GM21447 (cell line): ENCODE data around the gene SLC49A4.

Source experiments
- ATAC-seq: cut with Tn5 transposase; IDR thresholded peaks from one replicate; pipeline ENCODE4 v1.9.1; 2021; ENCODE audit not compliant: unreplicated experiment

SLC49A4 gene

GRCh38 chr3:122784436-122784835 lies 10.4 kb upstream of the SLC49A4 start:
- no peak for ATAC-seq

- ATAC-seq, result no peak
Observed at GRCh38 chr3:122785231-122785630, 9.6 kb upstream of the SLC49A4 start.

DNA sequence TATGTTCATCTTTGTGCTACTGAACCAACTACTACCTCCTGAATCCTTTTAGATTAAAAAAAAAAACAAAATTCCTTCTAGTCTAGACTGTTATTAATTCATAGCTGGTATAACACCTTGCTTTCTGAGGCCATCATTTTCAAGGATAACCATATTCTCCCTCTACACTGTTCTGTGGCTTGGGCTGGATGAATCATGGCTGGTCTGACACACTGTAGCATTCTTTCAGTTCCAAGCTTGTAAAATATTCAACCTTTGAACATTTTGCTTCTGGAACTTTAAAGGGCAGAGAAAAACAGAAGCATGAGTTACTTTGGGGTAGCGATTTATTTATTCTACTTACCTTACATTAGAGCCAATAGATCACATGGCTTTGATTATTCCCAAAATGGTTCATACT lies 8.8 kb upstream of the SLC49A4 start:
- no peak for ATAC-seq

DNA sequence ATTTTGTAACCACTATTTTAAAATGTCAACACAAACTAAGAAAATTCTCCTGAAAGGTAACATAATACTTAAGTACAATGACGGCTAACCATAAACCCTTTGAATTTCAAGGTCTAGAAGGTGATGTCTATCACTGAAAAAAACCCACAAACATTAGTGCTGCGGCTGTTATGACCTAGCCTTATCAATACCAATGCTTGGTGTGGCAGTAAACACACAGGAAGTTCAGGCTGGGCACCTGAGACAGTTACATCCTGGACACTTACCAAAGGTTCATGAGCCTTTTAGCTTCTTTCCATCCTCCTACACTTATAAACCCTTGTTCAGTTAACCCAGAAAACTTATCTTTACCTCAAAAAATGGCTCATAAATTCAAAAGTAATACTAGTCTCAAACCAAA lies 7.0 kb upstream of the SLC49A4 start:
- no peak for ATAC-seq

DNA sequence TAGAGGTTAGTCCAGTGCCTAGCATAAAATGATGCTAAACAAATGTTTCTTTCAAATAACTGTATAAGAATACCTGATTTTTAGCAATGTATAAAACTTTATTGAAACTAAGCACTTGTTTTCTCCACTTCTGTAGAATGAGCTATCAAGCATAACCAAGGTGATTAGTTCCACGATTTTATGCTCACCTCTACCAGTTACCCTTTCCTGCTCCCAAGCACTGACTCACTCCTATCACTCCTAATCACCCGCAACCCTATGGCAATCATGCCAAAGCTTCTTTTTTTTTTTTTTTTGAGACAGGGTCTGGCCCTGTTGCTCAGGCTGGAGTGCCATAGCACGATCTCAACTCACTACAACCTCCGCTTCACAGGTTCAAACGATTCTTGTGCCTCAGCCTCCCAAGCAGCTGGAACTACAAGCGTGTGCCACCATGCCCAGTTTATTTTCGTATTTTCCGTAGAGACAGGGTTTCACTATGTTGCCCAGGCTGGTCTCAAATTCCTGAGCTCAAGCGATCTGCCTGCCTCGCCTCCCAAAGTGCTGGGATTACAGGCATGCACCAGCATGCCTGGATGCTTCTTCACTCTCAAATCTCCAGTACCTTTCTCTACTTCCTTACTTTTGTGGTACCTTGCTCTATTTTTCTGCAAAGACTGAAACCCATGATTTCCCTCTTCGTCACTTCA lies 5.1 kb upstream of the SLC49A4 start:
- ATAC-seq, result no peak

DNA sequence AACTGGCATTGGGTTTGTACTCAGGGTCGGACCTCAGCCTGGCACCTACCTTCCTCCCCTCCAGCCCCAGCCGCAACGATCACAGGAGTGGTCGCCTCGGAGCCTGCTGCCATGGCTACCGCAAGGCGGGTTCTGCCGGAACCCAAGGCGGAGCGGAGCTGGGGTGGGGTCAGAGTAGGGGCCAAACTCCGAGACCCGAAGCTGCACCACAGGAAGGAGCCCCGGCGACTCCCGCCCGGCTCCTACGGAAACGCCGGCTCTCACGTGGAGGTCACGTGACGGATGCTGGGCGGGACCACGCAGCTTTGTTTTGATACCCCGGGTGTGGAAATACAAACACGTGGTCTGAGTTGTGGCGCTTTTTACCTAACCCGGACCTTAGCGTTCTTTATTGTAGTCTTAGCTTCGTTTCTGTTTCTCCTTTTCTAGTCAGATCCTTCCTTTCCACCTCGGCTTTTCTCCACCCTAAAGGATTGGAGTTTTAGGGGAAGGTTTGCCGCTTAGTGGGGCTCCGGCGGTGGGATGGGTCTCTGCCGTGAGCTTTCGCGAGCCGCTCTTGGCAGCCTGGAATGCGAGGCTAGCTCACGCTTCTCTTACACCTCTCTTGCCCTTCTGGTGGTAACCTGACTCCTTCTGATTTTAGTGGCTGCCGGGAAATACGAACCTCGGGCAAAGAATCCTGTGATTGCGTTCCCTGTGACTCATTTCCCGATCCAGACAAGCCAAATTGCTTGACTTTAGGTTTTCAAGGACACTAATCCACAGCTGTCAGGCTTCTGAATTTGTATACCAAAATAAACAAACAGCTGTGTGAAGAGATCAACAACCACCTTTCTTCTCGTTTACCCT lies 1.1 kb upstream of the SLC49A4 start, which contains the start of gene HSPBAP1:
HSPBAP1 (minus strand) TSS at position 264 of the 849 bp plus-strand sequence; CDS start at position 113, 151 bp downstream.
- peak; percentile 60 for ATAC-seq

GRCh38 chr3:122794483-122794778 lies 438 bp upstream of the SLC49A4 start:
- no peak for ATAC-seq

GRCh38 chr3:122795674-122796195 lies 866 bp downstream of the SLC49A4 start:
- no peak for ATAC-seq

DNA sequence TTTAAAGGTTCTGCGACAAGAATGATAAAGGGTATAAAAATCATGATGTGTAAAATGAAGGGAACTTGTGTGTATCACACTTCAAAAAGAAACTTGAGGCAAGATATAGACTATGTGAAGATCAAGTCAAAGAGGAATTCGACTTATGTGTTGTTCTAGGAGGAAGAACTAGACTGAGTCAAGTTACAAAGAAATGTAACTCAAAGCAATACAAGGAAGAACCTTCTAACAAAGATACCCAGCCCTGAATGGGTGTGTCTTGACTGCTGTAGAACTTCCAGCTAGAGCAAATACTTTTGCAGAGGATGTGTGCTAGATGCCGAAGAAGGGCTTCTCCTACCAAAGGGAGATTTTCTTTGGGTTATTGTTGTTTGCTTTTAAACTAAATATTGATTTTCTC lies 2.4 kb downstream of the SLC49A4 start:
- ATAC-seq, result no peak

- no peak for ATAC-seq
Observed at GRCh38 chr3:122799322-122799721, 4.5 kb downstream of the SLC49A4 start.

DNA sequence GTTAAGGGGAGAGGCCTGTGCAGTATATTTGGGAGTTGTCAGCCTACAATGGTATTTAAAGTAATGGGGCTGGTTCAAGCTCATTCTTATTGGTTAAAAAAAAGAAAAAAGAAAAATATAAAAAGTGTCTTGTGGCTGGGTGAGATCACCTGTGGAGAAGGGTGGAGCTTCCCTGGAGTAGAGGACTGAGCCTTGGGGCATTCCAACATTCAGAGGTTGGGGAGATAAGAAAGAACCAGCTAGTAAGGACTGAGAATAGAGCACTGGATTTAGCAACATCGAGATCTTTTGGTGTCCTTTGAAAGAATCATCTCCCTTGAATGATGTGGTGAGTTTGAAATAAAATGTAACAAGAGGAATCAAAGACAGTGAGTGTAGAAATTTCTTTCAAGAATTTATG lies 5.2 kb downstream of the SLC49A4 start:
- ATAC-seq, result no peak

- no peak for ATAC-seq
Observed at GRCh38 chr3:122800706-122801237, 5.9 kb downstream of the SLC49A4 start.

- no peak for ATAC-seq
Observed at GRCh38 chr3:122802323-122802722, 7.5 kb downstream of the SLC49A4 start.

DNA sequence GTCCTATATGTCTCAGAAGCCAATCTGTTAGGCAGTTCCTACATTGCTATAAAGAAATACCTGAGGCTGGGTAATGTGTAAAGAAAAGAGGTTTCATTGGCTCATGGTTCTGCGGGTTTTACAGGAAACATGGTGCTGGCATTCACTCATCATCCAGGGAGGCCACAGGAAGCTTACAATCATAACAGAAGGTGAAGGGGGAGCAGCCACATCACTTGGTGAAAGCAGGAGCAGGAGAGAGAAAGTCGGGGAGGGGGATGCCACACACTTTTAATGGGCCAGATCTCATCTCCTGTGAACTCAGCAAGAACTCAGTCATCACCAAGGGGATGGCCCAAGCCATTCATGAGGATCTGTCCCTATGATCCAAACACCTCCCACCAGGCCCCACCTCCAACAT lies 9.1 kb downstream of the SLC49A4 start:
- ATAC-seq, result no peak

GRCh38 chr3:122810734-122811133 lies 15.9 kb downstream of the SLC49A4 start:
- no peak for ATAC-seq

- no peak for ATAC-seq
Observed at GRCh38 chr3:122816587-122816986, 21.7 kb downstream of the SLC49A4 start.

GRCh38 chr3:122824465-122825381 lies 29.9 kb downstream of the SLC49A4 start:
- ATAC-seq, result no peak

GRCh38 chr3:122825460-122825859 lies 30.6 kb downstream of the SLC49A4 start:
- no peak for ATAC-seq

GRCh38 chr3:122826278-122826677 lies 31.4 kb downstream of the SLC49A4 start:
- ATAC-seq, result no peak

DNA sequence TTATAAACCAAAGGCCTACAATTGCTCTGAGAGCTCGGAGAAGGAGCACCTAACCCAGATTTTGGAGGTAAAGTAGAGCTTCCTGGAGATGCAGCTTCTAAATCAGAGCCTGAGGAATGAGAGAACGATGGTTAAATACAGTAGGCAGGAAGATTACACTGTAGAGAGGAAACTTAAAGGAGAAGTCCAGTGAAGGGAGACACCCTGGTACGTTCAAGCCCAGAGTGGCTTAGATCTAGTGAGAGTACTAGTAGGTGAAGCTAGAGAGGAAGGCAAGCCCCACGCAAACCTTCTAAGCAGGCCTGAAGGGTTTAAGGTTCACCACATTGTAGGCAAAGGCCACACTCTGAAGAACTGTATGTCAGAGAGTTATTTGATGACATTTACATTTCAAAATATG lies 33.4 kb downstream of the SLC49A4 start:
- ATAC-seq, result no peak

GRCh38 chr3:122835590-122835989 lies 40.7 kb downstream of the SLC49A4 start:
- no peak for ATAC-seq
